Ovary (tissue), 9 donors: ENCODE results near the gene PHACTR1. TPM values are rescaled to one million over a fixed set of nuclear protein-coding genes. Genes with fewer than 3 reads are reported as not detected.

ENCODE experiments used
- DNase-seq, 5 donors: peaks; one replicate each; pipeline ENCODE4 v3.0.0-alpha.2; 2019 to 2020
- H3K27ac ChIP-seq, 2 donors: fragments of 200-600 bp; one replicate each; pipeline versions ENCODE4 v1.5.1 to v1.8.0; 2019 to 2022
- H3K27me3 ChIP-seq: fragments of 200-600 bp; one replicate; pipeline ENCODE4 v1.8.0; 2022
- H3K36me3 ChIP-seq: fragments of 200-600 bp; sonication (generic); one replicate; pipeline ENCODE4 v1.5.1; 2019
- H3K4me1 ChIP-seq: one replicate; pipeline ENCODE4 v1.8.1; 2013; ENCODE audit warnings: mild to moderate bottlenecking, moderate library complexity; ENCODE audit not compliant: insufficient read depth
- H3K4me3 ChIP-seq: fragments of 200-600 bp; sonication (generic); one replicate; pipeline ENCODE4 v1.5.1; 2017
- H3K9me3 ChIP-seq, 2 donors: fragments of 200-600 bp in 1 of 2; sonication (generic) in 1 of 2; one replicate each; pipeline versions ENCODE4 v1.5.1 to v1.8.1; 2013 to 2019; ENCODE audit warnings: mild to moderate bottlenecking in 1 of 2, moderate library complexity in 1 of 2
- EP300 ChIP-seq: sonication (generic); formaldehyde crosslinking; IDR thresholded peaks from one replicate; pipeline ENCODE4 v1.6.1; 2017; ENCODE audit warnings: antibody characterized with exemption
- POLR2A ChIP-seq: fragments of 450-650 bp; IDR thresholded peaks from one replicate; pipeline ENCODE4 v1.6.1; 2017; ENCODE audit warnings: antibody characterized with exemption, mild to moderate bottlenecking, moderate library complexity
- WGBS, 3 donors: extraction: QIAGEN DNeasy Blood & Tissue Kit in 1 of 3; methylation state at CpG; one replicate each; pipeline versions ENCODE4 v1.1.5 to v1.1.7; 2013 to 2017; 5-methylcytosine and 5-hydroxymethylcytosine counted together
- intact Hi-C, 4 donors: fragments of 100-400 bp; cut with DNase I; formaldehyde crosslinking; loops; one replicate each; pipeline versions ENCODE4 v1.11.0 to v1.15.1; 2022 to 2023
- polyA plus RNA-seq, 2 donors: library from polyadenylated mRNA; stranded (reverse); fragments of 200-250 nt in 1 of 2; fragments of 350-450 nt in 1 of 2; fragmentation: Illumina TruSeq in 1 of 2; extraction: RNeasy Lipid Tissue Mini Kit (QIAGEN cat#74804) in 1 of 2; gene quantifications; one replicate each; pipeline ENCODE4 v1.2.3, GENCODE V29; 2013 to 2014
- total RNA-seq, 7 donors: library from RNA; depleted of rRNA in 2 of 7; stranded (reverse); fragments of >200 nt in 2 of 7; fragmentation: NEBNext Ultra II Directional in 3 of 7; extraction: Animal tissue kit (Norgen Biotek cat#: 25700) in 3 of 7; gene quantifications; one replicate each; pipeline versions ENCODE4 v1.1.0 to v1.2.4, GENCODE V29; 2016 to 2023
- TF ChIP-seq, protein P1 (sequence below), 3 donors: fragments of 450-650 bp in 2 of 3; fragments of 200-600 bp in 1 of 3; IDR thresholded peaks; one replicate each; pipeline versions ENCODE4 v1.5.1 to v1.8.0; 2016 to 2022; ENCODE audit warnings: antibody characterized with exemption in 3 of 3, mild to moderate bottlenecking in 1 of 3
- donor health status: DM: no; HTN: no; CAD: no; lungs with moderate emphysema.
- donor health status: DM: no; HTN: no; CAD: no.
- donor health status: Bipolar disorder and iron deficiency.
- donor health status: DM: yes; HTN: yes; CAD: no.
- donor health status: DM: no; HTN: no; CAD: no.
- donor health status: DM: yes; HTN: yes; CAD: no.

The PHACTR1 gene
- total and polyA plus RNA-seq, 9 donors = 0.48 to 10.9 (median 3.7) TPM

DNA sequence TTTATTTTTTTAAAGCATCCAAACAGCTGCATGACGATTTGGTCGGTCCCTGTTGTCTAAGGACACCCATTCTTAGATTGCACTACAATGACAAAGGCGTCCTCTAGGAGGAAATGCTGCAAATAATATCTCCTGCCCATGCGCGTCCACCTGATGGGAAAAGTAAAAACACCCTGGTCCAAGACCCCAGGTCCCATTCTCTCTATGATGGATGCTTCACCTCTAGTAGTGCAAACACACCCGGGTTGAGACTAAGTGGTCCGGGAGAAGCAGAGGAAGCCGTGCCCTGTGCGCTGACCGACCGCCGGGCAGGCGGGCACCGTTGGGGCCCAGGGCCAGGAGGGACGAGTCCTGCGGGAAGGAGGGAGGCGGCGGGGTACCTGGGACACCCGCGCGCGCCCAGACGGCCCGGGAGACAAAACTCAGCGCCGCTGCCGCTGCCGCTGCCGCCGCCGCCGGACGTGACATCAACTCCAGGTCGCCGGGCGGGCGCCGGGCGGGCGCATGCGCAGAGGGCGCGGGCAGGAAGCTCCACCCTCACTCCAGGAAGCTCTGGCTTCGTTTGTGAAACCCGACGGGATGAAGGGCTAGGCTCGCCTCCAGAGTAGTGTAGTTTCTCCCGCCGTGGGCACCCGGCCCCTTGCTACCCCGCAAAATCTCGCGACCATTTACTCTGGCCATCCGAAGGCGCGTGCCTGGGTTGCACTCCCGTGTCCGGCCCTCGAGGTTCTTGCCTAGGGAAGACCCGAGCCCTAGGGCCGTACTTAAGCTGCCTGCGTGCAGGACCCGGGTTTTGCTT is 611.7 kb downstream of the PHACTR1 start, which contains the start of gene TBC1D7:
TBC1D7 (minus strand) TSS at position 462 of the 799 bp plus-strand sequence. CDS start 1,639 bp downstream, outside the sequence.
- intact Hi-C loops = no loop called here
- TF ChIP-seq, protein P1, sequence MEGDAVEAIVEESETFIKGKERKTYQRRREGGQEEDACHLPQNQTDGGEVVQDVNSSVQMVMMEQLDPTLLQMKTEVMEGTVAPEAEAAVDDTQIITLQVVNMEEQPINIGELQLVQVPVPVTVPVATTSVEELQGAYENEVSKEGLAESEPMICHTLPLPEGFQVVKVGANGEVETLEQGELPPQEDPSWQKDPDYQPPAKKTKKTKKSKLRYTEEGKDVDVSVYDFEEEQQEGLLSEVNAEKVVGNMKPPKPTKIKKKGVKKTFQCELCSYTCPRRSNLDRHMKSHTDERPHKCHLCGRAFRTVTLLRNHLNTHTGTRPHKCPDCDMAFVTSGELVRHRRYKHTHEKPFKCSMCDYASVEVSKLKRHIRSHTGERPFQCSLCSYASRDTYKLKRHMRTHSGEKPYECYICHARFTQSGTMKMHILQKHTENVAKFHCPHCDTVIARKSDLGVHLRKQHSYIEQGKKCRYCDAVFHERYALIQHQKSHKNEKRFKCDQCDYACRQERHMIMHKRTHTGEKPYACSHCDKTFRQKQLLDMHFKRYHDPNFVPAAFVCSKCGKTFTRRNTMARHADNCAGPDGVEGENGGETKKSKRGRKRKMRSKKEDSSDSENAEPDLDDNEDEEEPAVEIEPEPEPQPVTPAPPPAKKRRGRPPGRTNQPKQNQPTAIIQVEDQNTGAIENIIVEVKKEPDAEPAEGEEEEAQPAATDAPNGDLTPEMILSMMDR (IDR thresholded peaks at IDR 0.05) = no peak
- peak; percentile 79 for TF ChIP-seq POLR2A
- no peak for TF ChIP-seq EP300
- H3K9me3 ChIP-seq = no peaks in the 10 kb centered on the region
- peak; percentile 89 to 95 (median 93) for DNase-seq
- peaks cover 2% of the 10 kb centered on the region for H3K4me1 ChIP-seq
- H3K27me3 ChIP-seq = no peaks in the 10 kb centered on the region
- H3K36me3 ChIP-seq = no peaks in the 10 kb centered on the region
- peak within 1 kb of the TSS; percentile 35 to 84 for H3K27ac ChIP-seq
- H3K4me3 ChIP-seq = peak within 1 kb of the TSS; percentile 88
- WGBS, 3 donors = 0 to 1% (median 0%) methylated on average over 58 to 63 of the region's 63 CpGs

DNA sequence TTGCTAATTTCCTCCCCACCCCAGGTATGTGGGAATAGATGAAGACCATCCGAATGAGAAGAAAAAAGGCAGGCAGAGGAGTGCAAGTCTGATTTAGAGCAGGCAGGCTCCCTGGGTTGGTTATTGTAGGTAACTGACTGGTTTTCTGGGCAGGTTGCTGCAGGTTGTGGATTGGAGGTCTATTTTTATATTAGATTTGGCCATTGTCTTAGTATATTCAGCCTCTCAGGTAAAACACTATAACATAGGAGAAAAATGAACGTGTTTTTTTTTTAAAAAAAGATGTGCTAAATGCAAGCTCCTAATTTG is 612.3 kb downstream of the PHACTR1 start:
- Histone ChIP-seq H3K36me3 (no peaks in the 10 kb centered on the region), H3K4me3 (peak overlapping the region; percentile 88), H3K9me3 (no peaks in the 10 kb centered on the region), H3K4me1 (peaks cover 2% of the 10 kb centered on the region), H3K27me3 (no peaks in the 10 kb centered on the region), H3K27ac (peak overlapping the region in 1 of 2 donors; percentile 84)
- intact Hi-C loops = no loop called here
- WGBS, 3 donors = 4 to 10% (median 5%) methylated on average over 2 of the region's 2 CpGs
- no peak for TF ChIP-seq EP300
- no peak for TF ChIP-seq POLR2A
- DNase-seq = no peak

DNA sequence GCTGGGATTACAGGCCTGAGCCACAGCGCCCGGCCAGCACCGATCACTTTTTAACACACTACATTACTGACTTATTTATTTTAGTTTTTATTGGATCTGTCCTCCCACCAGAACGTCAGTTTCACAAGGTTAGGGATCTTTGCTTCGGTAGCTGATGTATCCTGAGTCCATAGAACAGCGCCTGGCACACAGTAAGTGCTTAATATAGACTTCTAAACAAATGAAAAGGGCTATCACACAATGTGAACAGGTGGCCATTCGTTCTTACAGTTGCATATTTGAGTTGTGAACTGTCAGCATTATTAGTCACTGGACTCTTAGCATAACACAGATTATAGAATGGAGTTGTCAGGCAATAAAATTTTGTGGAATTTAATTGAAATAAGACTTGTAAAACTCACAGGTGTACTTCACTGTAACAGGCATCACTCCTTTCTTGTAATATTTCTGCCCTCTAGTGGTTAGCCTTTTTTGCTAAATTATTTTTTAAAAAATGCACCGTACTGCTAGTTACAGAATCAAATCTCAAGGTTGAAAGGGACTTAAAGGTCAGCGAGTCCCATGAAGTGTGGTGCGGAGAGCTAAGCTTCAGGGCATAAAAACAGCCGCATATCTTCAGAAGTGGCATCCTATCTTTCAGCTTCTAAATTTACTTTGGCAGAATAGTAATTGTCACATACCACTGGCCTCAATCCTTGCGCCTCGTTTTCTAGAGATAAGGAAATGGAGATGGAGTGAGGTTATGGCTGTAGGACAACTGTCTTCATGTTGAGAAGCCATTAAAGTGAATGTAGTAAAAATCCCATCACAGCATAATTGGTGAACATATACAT is 615.2 kb downstream of the PHACTR1 start:
- intact Hi-C loops = loop anchor here in 2 of 4 donors (2.0 to 10.0 kb wide), 2 partner anchors 417 to 421 kb away; no protein-coding TSS in a partner anchor
- H3K4me3 ChIP-seq = no peak overlapping the region
- no peak for DNase-seq
- no peaks in the 10 kb centered on the region for H3K27me3 ChIP-seq
- no peaks in the 10 kb centered on the region for H3K36me3 ChIP-seq
- WGBS, 3 donors = 39 to 46% (median 42%) methylated on average over 13 of the region's 13 CpGs
- no peaks in the 10 kb centered on the region for H3K9me3 ChIP-seq
- H3K27ac ChIP-seq = no peak overlapping the region
- TF ChIP-seq POLR2A = no peak
- TF ChIP-seq, protein P1 (IDR thresholded peaks at IDR 0.05) = peak in 2 of 3 donors; percentile 26 to 37
- H3K4me1 ChIP-seq = peaks cover 2% of the 10 kb centered on the region

DNA sequence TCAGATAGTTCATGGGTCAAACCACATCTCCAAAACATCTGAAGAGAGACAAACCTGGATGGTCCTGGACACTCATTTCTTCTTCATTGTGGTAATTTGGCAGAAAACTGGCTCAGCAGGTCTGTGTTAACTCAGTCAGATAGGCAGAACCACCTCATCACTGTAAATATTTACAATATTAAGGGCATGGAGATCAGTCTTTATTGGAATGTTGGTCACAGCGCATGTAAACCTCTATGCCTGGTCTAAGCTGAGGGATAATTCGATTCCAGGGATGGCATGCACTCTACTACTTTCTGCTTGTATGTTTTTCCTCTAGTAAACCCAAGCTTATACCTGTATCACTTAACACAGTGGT is 615.8 kb downstream of the PHACTR1 start:
- WGBS, 3 donors = 73 to 89% (median 77%) methylated on average over 2 of the region's 2 CpGs
- peaks cover 2% of the 10 kb centered on the region for H3K4me1 ChIP-seq
- no peak overlapping the region for H3K4me3 ChIP-seq
- no peak for DNase-seq
- H3K9me3 ChIP-seq = no peaks in the 10 kb centered on the region
- TF ChIP-seq EP300 (no peak), POLR2A (no peak)
- TF ChIP-seq, protein P1 (IDR thresholded peaks at IDR 0.05) = no peak
- intact Hi-C loops = loop anchor here in 1 of 4 donors (10.0 kb wide), 1 partner anchor 418 kb away; no protein-coding TSS in a partner anchor
- H3K36me3 ChIP-seq = no peaks in the 10 kb centered on the region
- H3K27ac ChIP-seq = no peak overlapping the region
- no peaks in the 10 kb centered on the region for H3K27me3 ChIP-seq
